Measurements from ENCODE around the gene ORMDL1.

Gene ORMDL1

DNA sequence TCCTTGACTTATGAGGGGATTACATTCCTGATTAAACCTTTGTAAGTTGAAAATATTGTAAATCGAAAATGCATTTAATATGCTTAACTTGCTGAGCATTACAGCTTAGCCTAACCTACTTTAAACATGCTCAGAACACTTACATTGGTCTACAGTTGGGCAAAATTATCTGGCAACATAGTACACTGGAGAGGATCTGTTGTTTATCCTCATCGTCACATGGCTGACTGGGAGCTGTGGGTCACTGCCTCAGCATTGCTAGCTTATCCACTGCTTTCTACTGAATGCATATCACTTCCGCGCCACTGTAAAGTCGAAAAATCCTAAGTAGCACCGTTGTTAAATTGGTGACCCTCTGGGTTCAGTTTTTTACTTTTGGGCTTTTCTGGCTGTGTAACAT is 13.8 kb upstream of the ORMDL1 start:
- TF ChIP-seq, protein P1, sequence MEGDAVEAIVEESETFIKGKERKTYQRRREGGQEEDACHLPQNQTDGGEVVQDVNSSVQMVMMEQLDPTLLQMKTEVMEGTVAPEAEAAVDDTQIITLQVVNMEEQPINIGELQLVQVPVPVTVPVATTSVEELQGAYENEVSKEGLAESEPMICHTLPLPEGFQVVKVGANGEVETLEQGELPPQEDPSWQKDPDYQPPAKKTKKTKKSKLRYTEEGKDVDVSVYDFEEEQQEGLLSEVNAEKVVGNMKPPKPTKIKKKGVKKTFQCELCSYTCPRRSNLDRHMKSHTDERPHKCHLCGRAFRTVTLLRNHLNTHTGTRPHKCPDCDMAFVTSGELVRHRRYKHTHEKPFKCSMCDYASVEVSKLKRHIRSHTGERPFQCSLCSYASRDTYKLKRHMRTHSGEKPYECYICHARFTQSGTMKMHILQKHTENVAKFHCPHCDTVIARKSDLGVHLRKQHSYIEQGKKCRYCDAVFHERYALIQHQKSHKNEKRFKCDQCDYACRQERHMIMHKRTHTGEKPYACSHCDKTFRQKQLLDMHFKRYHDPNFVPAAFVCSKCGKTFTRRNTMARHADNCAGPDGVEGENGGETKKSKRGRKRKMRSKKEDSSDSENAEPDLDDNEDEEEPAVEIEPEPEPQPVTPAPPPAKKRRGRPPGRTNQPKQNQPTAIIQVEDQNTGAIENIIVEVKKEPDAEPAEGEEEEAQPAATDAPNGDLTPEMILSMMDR (IDR thresholded peaks at IDR 0.05; ENCODE audit: insufficient read depth, missing control alignments), result no peak
- FAIRE-seq, result peak; percentile 25

DNA sequence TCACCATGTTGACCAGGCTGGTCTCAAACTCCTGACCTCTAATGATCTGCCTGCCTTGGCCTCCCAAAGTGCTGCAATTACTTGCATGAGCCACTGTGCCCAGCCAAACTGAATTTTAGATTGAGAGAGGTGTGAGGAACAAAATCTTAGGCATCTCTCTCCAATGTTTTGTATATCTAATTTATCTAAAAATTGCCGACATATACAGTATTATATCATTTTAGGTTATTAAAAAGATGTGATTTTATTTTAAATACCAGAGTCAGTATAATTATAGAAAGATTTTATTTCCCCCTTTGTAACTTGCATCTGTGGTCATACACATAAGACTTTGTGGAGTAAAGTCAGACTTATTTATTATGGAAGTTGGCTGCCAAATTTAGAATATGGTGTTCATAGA is 10.2 kb upstream of the ORMDL1 start:
- DNase-seq (ENCODE audit: insufficient read length, low spot score) (no peak), FAIRE-seq (no peak)
- TF ChIP-seq, protein P1 (IDR thresholded peaks at IDR 0.05; ENCODE audit: insufficient read depth, missing control alignments), result no peak

More for the DNA sequence above, 13.8 kb upstream of the ORMDL1 start:
- DNase-seq (ENCODE audit: insufficient read length, low spot score), result no peak

DNA sequence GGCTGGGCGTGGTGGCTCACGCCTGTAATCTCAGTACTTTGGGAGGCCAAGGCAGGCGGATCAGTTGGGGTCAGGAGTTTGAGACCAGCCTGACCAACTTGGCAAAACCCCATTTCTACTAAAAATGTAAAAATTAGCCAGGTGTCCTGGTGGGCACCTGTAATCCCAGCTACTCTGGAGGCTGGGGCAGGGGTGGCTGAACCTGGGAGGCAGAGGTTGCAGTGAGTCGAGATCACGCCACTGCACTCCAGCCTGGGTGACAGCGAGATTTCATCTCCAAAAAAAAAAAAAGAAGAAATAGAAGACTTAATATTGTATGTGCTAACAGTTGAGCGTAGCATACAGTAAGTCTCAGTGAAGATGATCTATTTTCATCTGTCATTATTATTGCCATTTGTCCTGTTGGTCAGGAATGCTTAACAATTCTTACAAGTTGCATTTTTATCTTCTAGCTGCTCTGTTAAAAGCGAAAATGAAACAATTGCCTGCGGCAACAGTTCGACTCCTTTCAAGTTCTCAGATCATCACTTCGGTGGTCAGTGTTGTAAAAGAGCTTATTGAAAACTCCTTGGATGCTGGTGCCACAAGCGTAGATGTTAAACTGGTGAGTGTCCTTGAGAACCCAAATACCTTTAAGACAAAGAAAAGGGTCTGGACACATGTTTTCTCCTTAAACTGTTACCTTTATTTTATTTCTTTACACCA is 7.4 kb upstream of the ORMDL1 start:
- DNase-seq (ENCODE audit: insufficient read length, low spot score) (no peak), FAIRE-seq (peak; percentile 6)
- TF ChIP-seq, protein P1 (IDR thresholded peaks at IDR 0.05; ENCODE audit: insufficient read depth, missing control alignments), result no peak

- TF ChIP-seq, protein P1 (IDR thresholded peaks at IDR 0.05; ENCODE audit: insufficient read depth, missing control alignments), result no peak
- FAIRE-seq, result no peak
- no peak for DNase-seq (ENCODE audit: insufficient read length, low spot score)
These were observed 650 bp downstream of the ORMDL1 start for GRCh38 chr2:189783451-189783926.

DNA sequence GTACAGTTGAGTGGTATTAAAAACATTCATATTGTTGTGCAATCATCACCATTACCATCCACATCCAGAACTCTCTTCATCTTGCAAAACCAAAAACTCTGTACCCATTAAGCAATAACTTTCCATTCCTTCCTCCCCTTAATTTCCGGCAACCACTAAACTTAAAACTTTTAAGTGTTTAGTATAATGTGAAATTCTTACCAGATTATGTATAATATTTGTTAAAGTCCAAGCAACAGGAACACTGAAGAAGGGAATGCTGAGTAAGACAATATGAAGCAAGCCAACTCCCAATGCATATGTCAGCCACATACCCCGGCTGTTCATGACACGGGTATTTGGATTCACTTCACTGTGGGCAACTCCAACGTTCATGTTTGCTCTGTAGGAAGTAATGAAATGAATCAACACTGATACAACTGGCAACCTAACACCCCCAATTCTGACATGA is 1.9 kb downstream of the ORMDL1 start:
- FAIRE-seq (no peak), DNase-seq (ENCODE audit: insufficient read length, low spot score) (no peak)
- TF ChIP-seq, protein P1 (IDR thresholded peaks at IDR 0.05; ENCODE audit: insufficient read depth, missing control alignments), result no peak

GRCh38 chr2:189772212-189772611 is 11.9 kb downstream of the ORMDL1 start:
- FAIRE-seq (no peak), DNase-seq (ENCODE audit: insufficient read length, low spot score) (no peak)

More at GRCh38 chr2:189772212-189772611, 11.9 kb downstream of the ORMDL1 start:
- TF ChIP-seq, protein P1 (IDR thresholded peaks at IDR 0.05; ENCODE audit: insufficient read depth, missing control alignments), result no peak

Measured in D721Med (cell line).